Uterus (tissue), 4 donors: ENCODE measurements around the gene CEP112. TPM values are rescaled to one million over a fixed set of nuclear protein-coding genes. Genes with fewer than 3 reads are reported as not detected.

Experiments used
- DNase-seq, 2 donors: peaks; one replicate each; pipeline ENCODE4 v3.0.0-alpha.2; 2019 to 2020
- H3K27ac ChIP-seq, 2 donors: fragments of 200-600 bp; sonication (generic); 1 replicate in 1 of 2; 2 replicates in 1 of 2; pipeline ENCODE4 v1.5.1; 2016 to 2018
- H3K27me3 ChIP-seq, 2 donors: fragments of 200-600 bp; sonication (generic); one replicate each; pipeline ENCODE4 v1.5.1; 2018 to 2019; ENCODE audit warnings: control low read depth in 1 of 2
- H3K36me3 ChIP-seq, 2 donors: fragments of 200-600 bp; sonication (generic); one replicate each; pipeline ENCODE4 v1.5.1; 2019; ENCODE audit warnings: control low read depth in 1 of 2
- H3K4me1 ChIP-seq, 2 donors: fragments of 200-600 bp; sonication (generic); one replicate each; pipeline ENCODE4 v1.5.1; 2018 to 2019; ENCODE audit warnings: control low read depth in 1 of 2
- H3K4me3 ChIP-seq, 2 donors: fragments of 200-600 bp; sonication (generic); 1 replicate in 1 of 2; 2 replicates in 1 of 2; pipeline ENCODE4 v1.5.1; 2018 to 2019; ENCODE audit warnings: mild to moderate bottlenecking in 1 of 2
- H3K9me3 ChIP-seq, 2 donors: fragments of 200-600 bp; sonication (generic); one replicate each; pipeline ENCODE4 v1.5.1; 2019; ENCODE audit warnings: control low read depth in 1 of 2
- CTCF ChIP-seq, 4 experiments: fragments of 200-600 bp in 2 of 4; fragments of 450-650 bp in 2 of 4; sonication (generic) in 2 of 4; IDR thresholded peaks; one replicate each; pipeline ENCODE4 v1.5.1; 2016 to 2019; ENCODE audit warnings: antibody characterized with exemption in 4 of 4, mild to moderate bottlenecking in 2 of 4, moderate library complexity in 1 of 4
- POLR2A ChIP-seq, 2 donors: fragments of 450-650 bp; IDR thresholded peaks; one replicate each; pipeline ENCODE4 v1.6.1; 2016; ENCODE audit warnings: antibody characterized with exemption in 2 of 2, mild to moderate bottlenecking in 1 of 2, moderate library complexity in 1 of 2
- intact Hi-C: fragments of 100-400 bp; cut with DNase I; formaldehyde crosslinking; loops from one replicate; pipeline ENCODE4 v1.15.1; 2023; ENCODE audit warnings: low total_unique reads
- total RNA-seq, 4 donors: library from RNA; depleted of rRNA in 3 of 4; stranded (reverse); fragments of >200 nt in 3 of 4; gene quantifications; one replicate each; pipeline versions ENCODE4 v1.1.0 to v1.2.4, GENCODE V29; 2014 to 2023
- donor health status: DM: yes; HTN: yes; CAD: no.

Gene CEP112
- total RNA-seq, 4 donors from 2014 or later: 36.6 to 96.5 (median 52.4) TPM

GRCh38 chr17:65659512-65659911 is 532.4 kb downstream of the CEP112 start:
- no peaks in the 10 kb centered on the region for H3K27me3 ChIP-seq
- TF ChIP-seq CTCF (IDR thresholded peaks at IDR 0.05) (no peak), POLR2A (IDR thresholded peaks at IDR 0.05) (no peak)
- no peak overlapping the region for H3K27ac ChIP-seq
- no peaks in the 10 kb centered on the region for H3K36me3 ChIP-seq
- no peak for DNase-seq
- no peaks in the 10 kb centered on the region for H3K9me3 ChIP-seq
- H3K4me3 ChIP-seq: no peak overlapping the region
- intact Hi-C loops: no loop called here
- H3K4me1 ChIP-seq: no peaks in the 10 kb centered on the region

- Histone ChIP-seq H3K27ac (no peak overlapping the region), H3K9me3 (no peaks in the 10 kb centered on the region), H3K36me3 (no peaks in the 10 kb centered on the region), H3K4me3 (no peak overlapping the region), H3K27me3 (no peaks in the 10 kb centered on the region), H3K4me1 (no peaks in the 10 kb centered on the region)
- TF ChIP-seq POLR2A (IDR thresholded peaks at IDR 0.05) (no peak), CTCF (IDR thresholded peaks at IDR 0.05) (no peak)
- DNase-seq: no peak
- intact Hi-C loops: no loop called here
Observed at GRCh38 chr17:65657251-65657828, 534.6 kb downstream of the CEP112 start.

- Histone ChIP-seq H3K27ac (no peak overlapping the region), H3K9me3 (no peaks in the 10 kb centered on the region), H3K4me1 (no peaks in the 10 kb centered on the region), H3K4me3 (no peak overlapping the region), H3K27me3 (no peaks in the 10 kb centered on the region), H3K36me3 (no peaks in the 10 kb centered on the region)
- intact Hi-C loops: no loop called here
- DNase-seq: no peak
- TF ChIP-seq CTCF (IDR thresholded peaks at IDR 0.05) (no peak), POLR2A (IDR thresholded peaks at IDR 0.05) (no peak)
Observed at GRCh38 chr17:65656390-65657250, 535.3 kb downstream of the CEP112 start.

- TF ChIP-seq POLR2A (IDR thresholded peaks at IDR 0.05): no peak
- no peak for TF ChIP-seq CTCF (IDR thresholded peaks at IDR 0.05)
Observed at GRCh38 chr17:65655706-65656105, 536.2 kb downstream of the CEP112 start.

GRCh38 chr17:65644545-65644944 is 547.4 kb downstream of the CEP112 start:
- intact Hi-C loops: no loop called here

More at GRCh38 chr17:65655706-65656105, 536.2 kb downstream of the CEP112 start:
- H3K4me3 ChIP-seq: no peak overlapping the region
- no peaks in the 10 kb centered on the region for H3K27me3 ChIP-seq
- intact Hi-C loops: no loop called here
- H3K9me3 ChIP-seq: no peaks in the 10 kb centered on the region
- H3K36me3 ChIP-seq: no peaks in the 10 kb centered on the region
- H3K27ac ChIP-seq: no peak overlapping the region
- no peak for DNase-seq
- no peaks in the 10 kb centered on the region for H3K4me1 ChIP-seq

More at GRCh38 chr17:65644545-65644944, 547.4 kb downstream of the CEP112 start:
- Histone ChIP-seq H3K4me1 (no peaks in the 10 kb centered on the region), H3K9me3 (peaks cover 0 to 3% of the 10 kb centered on the region in 2 donors), H3K27ac (no peak overlapping the region), H3K36me3 (no peaks in the 10 kb centered on the region), H3K4me3 (no peak overlapping the region), H3K27me3 (no peaks in the 10 kb centered on the region)
- DNase-seq: no peak
- TF ChIP-seq POLR2A (IDR thresholded peaks at IDR 0.05) (no peak), CTCF (IDR thresholded peaks at IDR 0.05) (no peak)
